ENCODE results near the gene ITPKC. TPM values are rescaled to one million over a fixed set of nuclear protein-coding genes. Genes with fewer than 3 reads are reported as not detected.

ITPKC gene
- polyA plus RNA-seq, 3 donors, result 2.7 to 5.7 (median 2.9) TPM

- peaks cover 42 to 44% of the 10 kb centered on the region in 2 donors for H3K36me3 Mint-ChIP-seq
These were observed 5.2 kb downstream of the ITPKC start for GRCh38 chr19:40721936-40722661.

DNA sequence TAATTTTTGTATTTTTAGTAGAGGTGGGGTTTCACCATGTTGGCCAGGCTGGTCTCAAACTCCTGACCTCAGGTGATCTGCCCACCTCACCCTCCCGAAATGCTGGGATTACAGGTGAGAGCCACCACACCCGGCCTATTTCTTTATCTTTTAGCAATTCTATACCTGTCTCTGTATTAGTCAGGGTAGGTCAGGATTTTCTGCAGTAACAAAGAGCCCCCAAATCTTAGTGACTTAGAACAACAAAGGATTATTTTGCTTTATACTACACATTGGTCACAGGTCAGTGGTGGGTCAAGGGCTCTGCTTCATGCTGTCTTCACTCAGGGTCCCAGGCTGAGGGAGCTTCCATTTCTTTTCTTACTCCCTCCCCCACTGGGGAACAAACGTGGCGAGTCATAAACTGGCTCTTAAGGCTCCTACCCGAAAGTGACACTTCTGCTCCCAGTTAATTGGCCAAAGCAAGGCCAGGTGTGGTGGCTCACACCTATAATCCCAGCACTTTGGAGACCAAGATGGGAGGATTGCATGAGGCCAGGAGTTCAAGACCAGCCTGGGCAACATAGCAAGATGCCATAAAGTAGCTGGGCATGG lies 6.8 kb downstream of the ITPKC start:
- Histone ChIP-seq H3K36me3 (replicated peaks in 1 of 2; ENCODE audit: control insufficient read depth in 1 of 2, insufficient read depth in 2 of 2, low read length in 2 of 2) (peaks cover 35 to 58% of the 10 kb centered on the region in 2 donors), H3K4me1 (ENCODE audit: control insufficient read depth in 1 of 2, insufficient read depth in 2 of 2, low read length in 2 of 2) (peaks cover 24 to 25% of the 10 kb centered on the region in 2 donors), H3K4me2 (replicated peaks; ENCODE audit: extremely low read depth, low read length, poor library complexity, severe bottlenecking) (no peak overlapping the region), H3K27me3 (ENCODE audit: control insufficient read depth in 2 of 2, insufficient read depth in 2 of 2, low read length in 2 of 2) (no peaks in the 10 kb centered on the region), H3K4me3 (replicated peaks in 1 of 3; ENCODE audit: low read depth in 2 of 3, low read length in 3 of 3) (no peak overlapping the region), H3K27ac (ENCODE audit: low read depth in 1 of 2, low read length in 2 of 2) (no peak overlapping the region), H3K9ac (ENCODE audit: insufficient read depth, low read length, poor library complexity, severe bottlenecking) (no peak overlapping the region), H3K9me3 (replicated peaks in 1 of 2; ENCODE audit: control insufficient read depth in 1 of 2, insufficient read depth in 1 of 2, low read length in 2 of 2) (peaks cover 4 to 6% of the 10 kb centered on the region in 2 donors), H4K20me1 (ENCODE audit: insufficient read depth, low read length) (peaks cover 17% of the 10 kb centered on the region), H2AFZ (ENCODE audit: insufficient read depth, low read depth, low read length, poor library complexity, severe bottlenecking) (no peak overlapping the region), H3K79me2 (ENCODE audit: insufficient read depth, low read length) (peaks cover 9% of the 10 kb centered on the region)
- H3K36me3 Mint-ChIP-seq, result peaks cover 51 to 59% of the 10 kb centered on the region in 2 donors
- peaks cover 0 to 1% (median 0%) of the 10 kb centered on the region in 3 donors for H3K27me3 Mint-ChIP-seq (ENCODE audit: low read depth in 3 of 3)
- DNase-seq, result no peak
- peaks cover 38% of the 10 kb centered on the region for H3K4me1 Mint-ChIP-seq
- no peak overlapping the region for H3K27ac Mint-ChIP-seq
- H3K9me3 Mint-ChIP-seq, result peaks cover 0 to 13% (median 6%) of the 10 kb centered on the region in 7 donors
- TF ChIP-seq, protein P1, sequence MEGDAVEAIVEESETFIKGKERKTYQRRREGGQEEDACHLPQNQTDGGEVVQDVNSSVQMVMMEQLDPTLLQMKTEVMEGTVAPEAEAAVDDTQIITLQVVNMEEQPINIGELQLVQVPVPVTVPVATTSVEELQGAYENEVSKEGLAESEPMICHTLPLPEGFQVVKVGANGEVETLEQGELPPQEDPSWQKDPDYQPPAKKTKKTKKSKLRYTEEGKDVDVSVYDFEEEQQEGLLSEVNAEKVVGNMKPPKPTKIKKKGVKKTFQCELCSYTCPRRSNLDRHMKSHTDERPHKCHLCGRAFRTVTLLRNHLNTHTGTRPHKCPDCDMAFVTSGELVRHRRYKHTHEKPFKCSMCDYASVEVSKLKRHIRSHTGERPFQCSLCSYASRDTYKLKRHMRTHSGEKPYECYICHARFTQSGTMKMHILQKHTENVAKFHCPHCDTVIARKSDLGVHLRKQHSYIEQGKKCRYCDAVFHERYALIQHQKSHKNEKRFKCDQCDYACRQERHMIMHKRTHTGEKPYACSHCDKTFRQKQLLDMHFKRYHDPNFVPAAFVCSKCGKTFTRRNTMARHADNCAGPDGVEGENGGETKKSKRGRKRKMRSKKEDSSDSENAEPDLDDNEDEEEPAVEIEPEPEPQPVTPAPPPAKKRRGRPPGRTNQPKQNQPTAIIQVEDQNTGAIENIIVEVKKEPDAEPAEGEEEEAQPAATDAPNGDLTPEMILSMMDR (IDR thresholded peaks at IDR 0.05), result no peak
- intact Hi-C loops (cut with micrococcal nuclease), result no loop called here
- H3K4me3 Mint-ChIP-seq, result no peak overlapping the region
- WGBS (ENCODE audit: insufficient coverage), result 88% methylated on average over 1 of the region's 5 CpGs

More at GRCh38 chr19:40721936-40722661, 5.2 kb downstream of the ITPKC start:
- Histone ChIP-seq H3K27me3 (ENCODE audit: control insufficient read depth in 2 of 2, insufficient read depth in 2 of 2, low read length in 2 of 2) (no peaks in the 10 kb centered on the region), H3K4me2 (replicated peaks; ENCODE audit: extremely low read depth, low read length, poor library complexity, severe bottlenecking) (no peak overlapping the region), H4K20me1 (ENCODE audit: insufficient read depth, low read length) (peaks cover 17% of the 10 kb centered on the region), H3K4me3 (replicated peaks in 1 of 3; ENCODE audit: low read depth in 2 of 3, low read length in 3 of 3) (no peak overlapping the region), H3K36me3 (replicated peaks in 1 of 2; ENCODE audit: control insufficient read depth in 1 of 2, insufficient read depth in 2 of 2, low read length in 2 of 2) (peaks cover 26 to 43% of the 10 kb centered on the region in 2 donors), H3K4me1 (ENCODE audit: control insufficient read depth in 1 of 2, insufficient read depth in 2 of 2, low read length in 2 of 2) (peaks cover 39 to 41% of the 10 kb centered on the region in 2 donors), H3K27ac (ENCODE audit: low read depth in 1 of 2, low read length in 2 of 2) (no peak overlapping the region), H3K9me3 (replicated peaks in 1 of 2; ENCODE audit: control insufficient read depth in 1 of 2, insufficient read depth in 1 of 2, low read length in 2 of 2) (peaks cover 0 to 3% of the 10 kb centered on the region in 2 donors), H3K79me2 (ENCODE audit: insufficient read depth, low read length) (peaks cover 25% of the 10 kb centered on the region), H3K9ac (ENCODE audit: insufficient read depth, low read length, poor library complexity, severe bottlenecking) (no peak overlapping the region), H2AFZ (ENCODE audit: insufficient read depth, low read depth, low read length, poor library complexity, severe bottlenecking) (no peak overlapping the region)
- H3K4me1 Mint-ChIP-seq, result peaks cover 54% of the 10 kb centered on the region
- WGBS (ENCODE audit: insufficient coverage), result no CpG with 5 or more reads among the region's 9 CpGs
- H3K27me3 Mint-ChIP-seq (ENCODE audit: low read depth in 3 of 3), result peaks cover 0 to 3% (median 0%) of the 10 kb centered on the region in 3 donors
- DNase-seq, result no peak
- intact Hi-C loops (cut with micrococcal nuclease), result no loop called here
- TF ChIP-seq, protein P1 (IDR thresholded peaks at IDR 0.05), result no peak
- H3K9me3 Mint-ChIP-seq, result peaks cover 0 to 15% (median 6%) of the 10 kb centered on the region in 7 donors
- peak overlapping the region in 3 of 7 donors; percentile 22 to 72 (median 60) for H3K27ac Mint-ChIP-seq
- H3K4me3 Mint-ChIP-seq, result peak overlapping the region in 1 of 2 donors; percentile 9
